K562 (cell line): Measurements from ENCODE around the gene GTPBP2. TPM values are rescaled to one million over a fixed set of nuclear protein-coding genes. Genes with fewer than 3 reads are reported as not detected.
A peak's percentile ranks its signal among the peaks of the same experiment; 100 is the strongest.

Experiments
- CREBBP ChIP-seq: IDR thresholded peaks from one replicate; pipeline ENCODE4 v1.6.1; 2012; ENCODE audit warnings: low read depth, mild to moderate bottlenecking, control low read depth, inconsistent platforms, low read length
- CXXC5 ChIP-seq: fragments of 250-450 bp; sonication (Bioruptor Pico); IDR thresholded peaks from 2 replicates; pipeline ENCODE4 v1.8.0; 2022; ENCODE audit warnings: inconsistent platforms, mild to moderate bottlenecking, moderate library complexity
- EP300 ChIP-seq: IDR thresholded peaks from 2 replicates; pipeline ENCODE4 v1.6.1; 2012; ENCODE audit warnings: low read length, improper control_type of control experiment
- KDM5B ChIP-seq: fragments of 200-600 bp; sonication (generic); IDR thresholded peaks from 2 replicates; pipeline ENCODE4 v1.6.1; 2012; ENCODE audit warnings: low read depth, mild to moderate bottlenecking, moderate library complexity, low read length, control low read depth, inconsistent platforms; ENCODE audit not compliant: insufficient replicate concordance
- MTA2 ChIP-seq: fragments of 450-650 bp; IDR thresholded peaks from 2 replicates; pipeline ENCODE4 v1.6.1; 2016; ENCODE audit warnings: low read depth
- PHF8 ChIP-seq: fragments of 200-600 bp; sonication (generic); IDR thresholded peaks from 2 replicates; pipeline ENCODE4 v1.6.1; 2012; ENCODE audit warnings: mixed run types, mild to moderate bottlenecking, inconsistent platforms, low read length, moderate library complexity, borderline replicate concordance
- SAFB ChIP-seq: fragments of 200-400 bp; formaldehyde crosslinking; IDR thresholded peaks from 2 replicates; pipeline ENCODE4 v1.6.1; 2017; ENCODE audit warnings: low read depth, low read length, borderline replicate concordance
- SNRNP70 ChIP-seq: fragments of 200-400 bp; formaldehyde crosslinking; optimal IDR thresholded peaks from 2 replicates; pipeline ENCODE3; 2017; ENCODE audit warnings: low read depth, low read length
- TAF7 ChIP-seq: fragments of 450-650 bp; IDR thresholded peaks from 2 replicates; pipeline ENCODE4 v1.6.1; 2016; ENCODE audit warnings: missing genetic modification characterization, missing compliant biosample characterization
- ZNF134 ChIP-seq: fragments of 250-450 bp; sonication (Bioruptor Pico); conservative IDR thresholded peaks from 2 replicates; pipeline ENCODE4 v1.4.0; 2020
- polyA plus RNA-seq, 8 experiments: library from polyadenylated mRNA; depleted of rRNA in 4 of 8; stranded (reverse) in 5 of 8; unstranded in 3 of 8; fragments of >200 nt; fragmentation: Nextera tagmentation in 2 of 8; fragmentation: Illumina TruSeq in 1 of 8; extraction: Ambion mirVana in 2 of 8; extraction: Trizol in 1 of 8; gene quantifications; 2 replicates each; pipeline versions ENCODE4 v1.2.1 to v1.2.3, GENCODE V29; 2011 to 2014; ENCODE audit warnings: inconsistent platforms in 1 of 8, missing spikeins in 1 of 8
- total RNA-seq, 7 experiments: library from RNA; depleted of rRNA in 6 of 7; stranded (reverse); fragments of >200 nt in 6 of 7; fragmentation: Illumina TruSeq in 2 of 7; extraction: Trizol in 2 of 7; gene quantifications; 2 replicates each; pipeline versions ENCODE4 v1.2.1 to v1.2.3, GENCODE V29; 2011 to 2021; ENCODE audit warnings: low replicate concordance in 1 of 7
- TF ChIP-seq, protein P1 (sequence below), 2 experiments: fragments of 150-350 bp in 1 of 2; IDR thresholded peaks; 2 replicates each; pipeline ENCODE4 v1.6.1; 2012 to 2016; ENCODE audit warnings: low read depth in 2 of 2, low read length in 2 of 2, mild to moderate bottlenecking in 1 of 2, moderate library complexity in 1 of 2
- TF ChIP-seq, protein P2 (sequence below): sonication (generic); formaldehyde crosslinking; IDR thresholded peaks from 2 replicates; pipeline ENCODE4 v1.8.1; 2022; ENCODE audit warnings: missing genetic modification reagents
- TF ChIP-seq, protein P3 (sequence below): sonication (generic); formaldehyde crosslinking; IDR thresholded peaks from 2 replicates; pipeline ENCODE4 v1.8.1; 2023; ENCODE audit warnings: missing genetic modification reagents, mild to moderate bottlenecking, borderline replicate concordance
- TF ChIP-seq, protein P4 (sequence below): fragments of 450-650 bp; formaldehyde crosslinking; IDR thresholded peaks from 2 replicates; pipeline ENCODE4 v1.4.0; 2020; ENCODE audit warnings: mild to moderate bottlenecking, moderate library complexity

GTPBP2 gene
- total and polyA plus RNA-seq, 9 of the 15 experiments (the other 6 are each of a cell fraction or from before 2014, with no cell fraction given): 48.4 to 196 (median 111) TPM

DNA sequence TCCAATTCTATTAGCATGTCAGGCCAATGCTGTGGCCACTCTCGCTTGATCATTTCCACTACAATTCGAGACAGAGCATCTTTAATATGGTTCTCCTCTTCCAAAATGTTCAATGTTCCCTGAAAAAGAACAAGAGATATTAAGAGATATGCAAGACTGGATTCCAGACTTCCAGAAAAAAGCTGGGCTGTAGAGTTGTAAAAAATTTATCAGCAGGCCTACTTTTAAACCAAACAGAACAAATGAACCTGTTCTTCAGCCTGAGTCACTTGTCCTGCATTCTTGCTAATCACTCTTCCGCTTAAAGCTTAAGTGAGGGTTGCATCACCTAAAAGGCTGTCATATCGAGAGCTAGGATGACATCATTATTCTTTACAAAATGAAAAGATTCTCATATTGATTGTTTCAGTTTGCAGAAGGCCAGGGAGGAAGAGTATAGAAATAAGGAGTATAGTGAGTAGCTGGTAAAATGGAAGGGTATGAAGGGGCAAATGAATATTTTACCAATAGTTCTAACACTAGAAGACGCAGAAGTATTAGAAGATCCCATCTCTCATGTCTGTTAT, 58.1 kb downstream of the GTPBP2 start (continued):
- TF ChIP-seq, protein P1, sequence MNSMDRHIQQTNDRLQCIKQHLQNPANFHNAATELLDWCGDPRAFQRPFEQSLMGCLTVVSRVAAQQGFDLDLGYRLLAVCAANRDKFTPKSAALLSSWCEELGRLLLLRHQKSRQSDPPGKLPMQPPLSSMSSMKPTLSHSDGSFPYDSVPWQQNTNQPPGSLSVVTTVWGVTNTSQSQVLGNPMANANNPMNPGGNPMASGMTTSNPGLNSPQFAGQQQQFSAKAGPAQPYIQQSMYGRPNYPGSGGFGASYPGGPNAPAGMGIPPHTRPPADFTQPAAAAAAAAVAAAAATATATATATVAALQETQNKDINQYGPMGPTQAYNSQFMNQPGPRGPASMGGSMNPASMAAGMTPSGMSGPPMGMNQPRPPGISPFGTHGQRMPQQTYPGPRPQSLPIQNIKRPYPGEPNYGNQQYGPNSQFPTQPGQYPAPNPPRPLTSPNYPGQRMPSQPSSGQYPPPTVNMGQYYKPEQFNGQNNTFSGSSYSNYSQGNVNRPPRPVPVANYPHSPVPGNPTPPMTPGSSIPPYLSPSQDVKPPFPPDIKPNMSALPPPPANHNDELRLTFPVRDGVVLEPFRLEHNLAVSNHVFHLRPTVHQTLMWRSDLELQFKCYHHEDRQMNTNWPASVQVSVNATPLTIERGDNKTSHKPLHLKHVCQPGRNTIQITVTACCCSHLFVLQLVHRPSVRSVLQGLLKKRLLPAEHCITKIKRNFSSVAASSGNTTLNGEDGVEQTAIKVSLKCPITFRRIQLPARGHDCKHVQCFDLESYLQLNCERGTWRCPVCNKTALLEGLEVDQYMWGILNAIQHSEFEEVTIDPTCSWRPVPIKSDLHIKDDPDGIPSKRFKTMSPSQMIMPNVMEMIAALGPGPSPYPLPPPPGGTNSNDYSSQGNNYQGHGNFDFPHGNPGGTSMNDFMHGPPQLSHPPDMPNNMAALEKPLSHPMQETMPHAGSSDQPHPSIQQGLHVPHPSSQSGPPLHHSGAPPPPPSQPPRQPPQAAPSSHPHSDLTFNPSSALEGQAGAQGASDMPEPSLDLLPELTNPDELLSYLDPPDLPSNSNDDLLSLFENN (IDR thresholded peaks at IDR 0.05; ENCODE audit: low read depth in 2 of 2, low read length in 2 of 2): no peak
- TF ChIP-seq ZNF134 (CRISPR knock-in tag) (no peak; the same call in 1 of the 2 replicates), PHF8 (no peak), SAFB (no peak), SNRNP70 (no peak), CREBBP (no peak), MTA2 (no peak; the same call in 1 of the 2 replicates), KDM5B (no peak), EP300 (peak; percentile 86), TAF7 (tag) (no peak), CXXC5 (CRISPR knock-in tag) (peak; percentile 81)
- TF ChIP-seq, protein P2, sequence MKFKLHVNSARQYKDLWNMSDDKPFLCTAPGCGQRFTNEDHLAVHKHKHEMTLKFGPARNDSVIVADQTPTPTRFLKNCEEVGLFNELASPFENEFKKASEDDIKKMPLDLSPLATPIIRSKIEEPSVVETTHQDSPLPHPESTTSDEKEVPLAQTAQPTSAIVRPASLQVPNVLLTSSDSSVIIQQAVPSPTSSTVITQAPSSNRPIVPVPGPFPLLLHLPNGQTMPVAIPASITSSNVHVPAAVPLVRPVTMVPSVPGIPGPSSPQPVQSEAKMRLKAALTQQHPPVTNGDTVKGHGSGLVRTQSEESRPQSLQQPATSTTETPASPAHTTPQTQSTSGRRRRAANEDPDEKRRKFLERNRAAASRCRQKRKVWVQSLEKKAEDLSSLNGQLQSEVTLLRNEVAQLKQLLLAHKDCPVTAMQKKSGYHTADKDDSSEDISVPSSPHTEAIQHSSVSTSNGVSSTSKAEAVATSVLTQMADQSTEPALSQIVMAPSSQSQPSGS (CRISPR knock-in tag): peak; percentile 37; the same call in 1 of the 2 replicates
- TF ChIP-seq, protein P3, sequence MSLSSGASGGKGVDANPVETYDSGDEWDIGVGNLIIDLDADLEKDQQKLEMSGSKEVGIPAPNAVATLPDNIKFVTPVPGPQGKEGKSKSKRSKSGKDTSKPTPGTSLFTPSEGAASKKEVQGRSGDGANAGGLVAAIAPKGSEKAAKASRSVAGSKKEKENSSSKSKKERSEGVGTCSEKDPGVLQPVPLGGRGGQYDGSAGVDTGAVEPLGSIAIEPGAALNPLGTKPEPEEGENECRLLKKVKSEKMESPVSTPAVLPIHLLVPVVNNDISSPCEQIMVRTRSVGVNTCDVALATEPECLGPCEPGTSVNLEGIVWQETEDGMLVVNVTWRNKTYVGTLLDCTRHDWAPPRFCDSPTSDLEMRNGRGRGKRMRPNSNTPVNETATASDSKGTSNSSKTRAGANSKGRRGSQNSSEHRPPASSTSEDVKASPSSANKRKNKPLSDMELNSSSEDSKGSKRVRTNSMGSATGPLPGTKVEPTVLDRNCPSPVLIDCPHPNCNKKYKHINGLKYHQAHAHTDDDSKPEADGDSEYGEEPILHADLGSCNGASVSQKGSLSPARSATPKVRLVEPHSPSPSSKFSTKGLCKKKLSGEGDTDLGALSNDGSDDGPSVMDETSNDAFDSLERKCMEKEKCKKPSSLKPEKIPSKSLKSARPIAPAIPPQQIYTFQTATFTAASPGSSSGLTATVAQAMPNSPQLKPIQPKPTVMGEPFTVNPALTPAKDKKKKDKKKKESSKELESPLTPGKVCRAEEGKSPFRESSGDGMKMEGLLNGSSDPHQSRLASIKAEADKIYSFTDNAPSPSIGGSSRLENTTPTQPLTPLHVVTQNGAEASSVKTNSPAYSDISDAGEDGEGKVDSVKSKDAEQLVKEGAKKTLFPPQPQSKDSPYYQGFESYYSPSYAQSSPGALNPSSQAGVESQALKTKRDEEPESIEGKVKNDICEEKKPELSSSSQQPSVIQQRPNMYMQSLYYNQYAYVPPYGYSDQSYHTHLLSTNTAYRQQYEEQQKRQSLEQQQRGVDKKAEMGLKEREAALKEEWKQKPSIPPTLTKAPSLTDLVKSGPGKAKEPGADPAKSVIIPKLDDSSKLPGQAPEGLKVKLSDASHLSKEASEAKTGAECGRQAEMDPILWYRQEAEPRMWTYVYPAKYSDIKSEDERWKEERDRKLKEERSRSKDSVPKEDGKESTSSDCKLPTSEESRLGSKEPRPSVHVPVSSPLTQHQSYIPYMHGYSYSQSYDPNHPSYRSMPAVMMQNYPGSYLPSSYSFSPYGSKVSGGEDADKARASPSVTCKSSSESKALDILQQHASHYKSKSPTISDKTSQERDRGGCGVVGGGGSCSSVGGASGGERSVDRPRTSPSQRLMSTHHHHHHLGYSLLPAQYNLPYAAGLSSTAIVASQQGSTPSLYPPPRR: no peak
- TF ChIP-seq, protein P4, sequence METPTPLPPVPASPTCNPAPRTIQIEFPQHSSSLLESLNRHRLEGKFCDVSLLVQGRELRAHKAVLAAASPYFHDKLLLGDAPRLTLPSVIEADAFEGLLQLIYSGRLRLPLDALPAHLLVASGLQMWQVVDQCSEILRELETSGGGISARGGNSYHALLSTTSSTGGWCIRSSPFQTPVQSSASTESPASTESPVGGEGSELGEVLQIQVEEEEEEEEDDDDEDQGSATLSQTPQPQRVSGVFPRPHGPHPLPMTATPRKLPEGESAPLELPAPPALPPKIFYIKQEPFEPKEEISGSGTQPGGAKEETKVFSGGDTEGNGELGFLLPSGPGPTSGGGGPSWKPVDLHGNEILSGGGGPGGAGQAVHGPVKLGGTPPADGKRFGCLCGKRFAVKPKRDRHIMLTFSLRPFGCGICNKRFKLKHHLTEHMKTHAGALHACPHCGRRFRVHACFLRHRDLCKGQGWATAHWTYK: no peak
